HTERT RPE-1 (cell line): ENCODE measurements around the gene MINDY4.

Experiments
- in situ Hi-C: fragments of 300-500 bp; cut with MboI; formaldehyde crosslinking; loops from 4 replicates; pipeline ENCODE4 v1.14.3; 2020; ENCODE audit warnings: low sequenced_read_pairs

MINDY4 gene

GRCh38 chr7:30912731-30912985 lies 141.4 kb downstream of the MINDY4 start:
- in situ Hi-C loops: no loop called here

- in situ Hi-C loops: no loop called here
These were observed 142.0 kb downstream of the MINDY4 start for GRCh38 chr7:30912986-30913811.

GRCh38 chr7:30913821-30914515 lies 142.8 kb downstream of the MINDY4 start:
- in situ Hi-C loops: no loop called here

DNA sequence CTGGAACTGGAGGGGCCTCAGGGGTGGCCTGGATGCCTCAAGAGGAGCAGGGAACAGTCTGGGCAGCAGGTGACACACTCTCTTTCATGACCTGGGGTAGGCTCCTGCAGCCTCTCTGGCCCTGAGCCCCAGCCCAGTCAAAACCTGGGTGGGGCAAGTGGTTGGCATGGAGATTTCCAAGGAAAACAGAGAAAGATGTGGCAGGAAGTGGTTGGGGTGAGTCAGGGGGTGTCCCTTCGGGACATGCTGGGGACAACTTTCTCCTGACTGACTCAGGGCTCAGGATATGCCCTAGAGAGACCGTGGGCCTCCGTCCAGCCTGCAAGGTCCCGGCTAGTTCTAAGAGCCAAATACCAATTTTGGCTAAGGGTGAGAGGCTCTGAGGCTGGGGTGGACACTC lies 143.4 kb downstream of the MINDY4 start:
- in situ Hi-C loops: no loop called here

DNA sequence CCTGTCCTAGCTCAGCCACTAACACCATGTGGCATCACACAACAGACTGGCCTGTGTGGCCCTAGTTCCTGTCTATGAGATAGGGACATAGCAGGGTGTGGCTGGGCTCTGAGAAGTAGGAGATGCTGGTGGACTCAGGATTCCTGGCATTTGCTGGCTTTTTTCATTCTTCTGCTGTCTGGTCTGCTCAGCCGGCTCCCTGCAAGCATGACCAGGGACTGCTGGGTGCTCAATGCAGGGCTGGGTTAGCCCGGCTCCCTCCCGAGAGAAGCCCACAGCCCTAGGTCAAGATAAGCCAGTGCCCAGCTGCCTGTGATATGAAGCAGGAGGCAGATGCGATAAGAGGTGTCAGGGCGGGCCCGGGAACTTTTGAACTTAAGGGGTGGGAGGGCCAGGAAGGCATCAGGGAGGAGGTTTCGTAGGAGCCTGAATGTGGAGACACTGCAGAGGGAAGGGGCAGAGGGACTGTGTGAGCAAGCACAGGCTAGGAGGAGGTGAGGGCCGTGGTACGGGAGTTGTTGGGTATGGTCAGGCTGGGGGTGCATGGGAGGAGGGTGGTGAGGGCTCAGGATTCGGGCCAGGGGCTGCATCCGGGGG lies 143.9 kb downstream of the MINDY4 start:
- in situ Hi-C loops: no loop called here

DNA sequence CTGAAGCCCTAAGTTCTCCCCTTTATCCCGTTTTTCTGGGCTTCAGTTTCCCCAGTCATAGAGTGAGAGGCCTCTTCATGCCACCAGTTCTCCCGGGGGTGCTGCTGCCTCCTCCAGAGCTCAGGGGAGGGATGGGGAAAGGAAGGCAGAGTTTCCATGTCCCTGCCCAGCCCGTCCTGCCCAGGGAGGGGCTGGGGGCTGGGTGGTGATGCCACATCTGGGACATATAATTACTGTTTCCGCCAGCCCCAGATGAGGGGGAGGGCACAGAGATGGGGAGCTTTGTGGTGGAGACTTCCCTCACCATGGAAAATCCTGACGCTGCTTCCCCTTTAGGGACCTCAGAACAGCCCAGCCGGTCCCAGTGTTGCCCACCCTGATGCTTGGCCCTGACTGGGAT lies 144.5 kb downstream of the MINDY4 start:
- in situ Hi-C loops: no loop called here

- in situ Hi-C loops: no loop called here
These were observed 145.0 kb downstream of the MINDY4 start for GRCh38 chr7:30916255-30916654.

GRCh38 chr7:30916767-30917166 lies 145.6 kb downstream of the MINDY4 start:
- in situ Hi-C loops: no loop called here

GRCh38 chr7:30917216-30917893 lies 146.1 kb downstream of the MINDY4 start:
- in situ Hi-C loops: no loop called here

DNA sequence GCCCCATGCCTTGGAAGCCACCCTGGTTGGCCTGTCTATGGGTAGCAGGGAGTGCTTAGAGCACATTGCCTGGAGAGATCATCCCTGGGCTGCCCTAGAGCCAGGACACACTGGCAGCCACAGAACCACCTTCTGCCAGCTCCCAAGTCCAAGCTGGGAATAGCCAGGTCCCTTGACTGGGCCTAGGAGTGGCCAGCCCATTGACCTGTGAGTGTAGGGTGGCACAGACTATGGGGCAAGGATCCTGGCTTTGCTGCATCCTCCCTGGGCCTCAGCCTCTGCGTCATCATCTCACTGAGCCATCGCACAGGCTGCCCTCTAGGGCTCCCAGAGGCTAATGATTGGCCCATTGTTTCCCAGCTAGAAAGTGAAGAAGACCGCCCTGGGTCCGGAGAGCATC lies 147.5 kb downstream of the MINDY4 start:
- in situ Hi-C loops: no loop called here

DNA sequence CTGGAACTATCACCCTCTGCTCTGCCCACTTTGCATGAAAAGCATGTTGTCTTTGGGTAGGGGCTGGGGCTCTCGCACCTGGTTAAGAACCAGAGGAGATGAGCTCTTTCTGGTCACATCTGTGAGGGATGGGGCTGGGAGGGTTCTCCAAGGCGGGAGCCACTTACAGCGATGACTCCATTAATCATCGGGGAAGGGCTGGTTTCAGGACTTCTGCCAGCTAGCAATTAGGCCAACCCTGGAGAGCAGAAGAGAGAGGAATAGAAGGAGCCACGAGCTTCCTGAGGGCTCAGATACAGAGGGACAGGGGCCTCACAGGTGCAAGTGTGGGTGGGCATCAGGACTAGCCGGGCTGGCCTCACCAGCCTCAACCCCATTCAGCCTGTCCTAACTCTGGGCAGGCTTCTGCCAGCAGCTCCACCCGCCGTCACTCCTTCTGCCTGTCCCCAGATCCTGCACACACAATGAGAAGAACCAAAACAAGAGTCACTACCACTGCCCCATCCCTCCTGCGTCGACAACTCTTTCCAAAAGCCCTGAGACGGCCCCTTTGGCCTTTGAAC lies 148.9 kb downstream of the MINDY4 start:
- in situ Hi-C loops: no loop called here

GRCh38 chr7:30920584-30921539 lies 149.6 kb downstream of the MINDY4 start:
- in situ Hi-C loops: no loop called here

DNA sequence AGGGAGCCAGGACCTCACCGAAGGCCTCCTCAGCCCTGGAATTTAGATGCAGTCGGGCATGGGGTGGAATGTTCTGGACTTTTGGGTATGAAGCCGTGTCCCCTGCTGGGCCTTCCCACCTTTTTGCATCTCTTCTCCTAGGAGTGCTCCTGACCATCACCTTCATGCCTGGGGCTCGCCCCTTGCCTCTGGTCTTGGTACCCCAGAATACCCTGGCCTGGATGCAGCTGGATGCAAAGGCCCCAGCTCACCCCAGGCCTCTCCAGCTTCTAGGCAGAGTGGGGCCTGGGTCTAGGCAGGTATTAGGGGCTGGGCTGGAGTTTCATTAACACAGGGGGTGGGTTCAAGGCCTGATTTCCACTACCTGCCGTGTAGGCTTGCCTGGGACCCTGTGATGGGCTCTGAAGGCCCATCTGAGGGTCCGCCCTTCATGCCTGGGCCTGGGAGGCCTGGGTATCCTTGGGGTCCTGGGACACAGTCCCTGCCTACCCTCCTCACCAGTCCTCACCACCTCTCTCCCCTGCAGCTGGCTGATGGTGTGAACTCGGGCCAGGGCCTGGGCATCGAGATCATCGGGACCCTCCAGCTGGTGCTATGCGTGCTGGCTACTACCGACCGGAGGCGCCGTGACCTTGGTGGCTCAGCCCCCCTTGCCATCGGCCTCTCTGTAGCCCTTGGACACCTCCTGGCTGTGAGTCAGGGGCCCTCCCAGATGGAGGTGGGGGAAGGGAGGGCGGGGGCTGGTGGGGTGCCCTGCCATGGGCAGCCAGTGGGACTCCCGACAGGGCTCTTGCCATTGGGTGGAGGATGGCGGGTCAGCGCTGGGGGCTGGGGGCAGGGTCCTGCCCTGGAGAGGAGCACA lies 150.6 kb downstream of the MINDY4 start:
- in situ Hi-C loops: no loop called here

- in situ Hi-C loops: no loop called here
These were observed 151.4 kb downstream of the MINDY4 start for GRCh38 chr7:30922596-30922995.

GRCh38 chr7:30923009-30923773 lies 152.0 kb downstream of the MINDY4 start:
- in situ Hi-C loops: no loop called here

DNA sequence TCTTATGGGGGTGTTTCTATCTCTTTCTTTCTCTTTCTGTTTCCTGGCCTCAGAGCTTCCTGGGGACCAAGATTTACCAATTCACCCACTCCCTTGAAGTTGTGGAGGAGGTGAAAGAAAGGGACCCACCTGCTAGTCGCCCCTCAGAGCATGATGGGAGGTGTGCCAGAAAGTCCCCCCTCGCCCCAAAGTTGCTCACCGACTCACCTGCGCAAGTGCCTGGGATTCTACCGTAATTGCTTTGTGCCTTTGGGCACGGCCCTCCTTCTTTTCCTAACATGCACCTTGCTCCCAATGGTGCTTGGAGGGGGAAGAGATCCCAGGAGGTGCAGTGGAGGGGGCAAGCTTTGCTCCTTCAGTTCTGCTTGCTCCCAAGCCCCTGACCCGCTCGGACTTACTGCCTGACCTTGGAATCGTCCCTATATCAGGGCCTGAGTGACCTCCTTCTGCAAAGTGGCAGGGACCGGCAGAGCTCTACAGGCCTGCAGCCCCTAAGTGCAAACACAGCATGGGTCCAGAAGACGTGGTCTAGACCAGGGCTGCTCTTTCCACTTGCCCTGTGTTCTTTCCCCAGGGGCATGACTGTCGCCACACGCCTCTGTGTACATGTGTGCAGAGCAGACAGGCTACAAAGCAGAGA lies 152.7 kb downstream of the MINDY4 start:
- in situ Hi-C loops: no loop called here

DNA sequence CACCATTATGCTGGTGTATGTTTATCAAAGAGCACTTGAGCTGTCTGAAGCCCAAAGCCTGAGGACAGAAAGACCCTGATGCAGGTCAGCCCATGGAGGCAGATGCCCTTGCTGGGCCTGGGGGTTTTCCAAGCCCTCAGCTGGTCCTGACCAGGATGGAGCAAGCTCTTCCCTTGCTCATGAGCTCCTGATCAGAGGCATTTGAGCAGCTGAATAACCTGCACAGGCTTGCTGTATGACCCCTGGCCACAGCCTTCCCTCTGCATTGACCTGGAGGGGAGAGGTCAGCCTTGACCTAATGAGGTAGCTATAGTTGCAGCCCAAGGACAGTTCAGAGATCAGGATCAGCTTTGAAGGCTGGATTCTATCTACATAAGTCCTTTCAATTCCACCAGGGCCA lies 153.4 kb downstream of the MINDY4 start:
- in situ Hi-C loops: no loop called here

GRCh38 chr7:30925117-30925516 lies 153.9 kb downstream of the MINDY4 start:
- in situ Hi-C loops: no loop called here
